Astrocyte of the cerebellum (primary cell): ENCODE measurements around the gene LHPP.

ENCODE experiments used
- DNase-seq: peaks from one replicate; pipeline ENCODE4 v3.0.0-alpha.2; 2011; ENCODE audit warnings: low read depth
- H3K4me3 ChIP-seq: 2 replicates; pipeline ENCODE4 v1.5.1; 2011; ENCODE audit warnings: mild to moderate bottlenecking, low read depth, low read length, moderate library complexity
- in situ Hi-C: cut with HindIII; loops from 2 replicates; pipeline ENCODE4 v1.10.0; 2017; ENCODE audit warnings: low sequenced_read_pairs
- TF ChIP-seq, protein P1 (sequence below): IDR thresholded peaks from 2 replicates; pipeline ENCODE4 v1.5.1; 2012; ENCODE audit warnings: low read length, low read depth, moderate library complexity, mild to moderate bottlenecking; ENCODE audit errors: missing control alignments

LHPP gene

DNA sequence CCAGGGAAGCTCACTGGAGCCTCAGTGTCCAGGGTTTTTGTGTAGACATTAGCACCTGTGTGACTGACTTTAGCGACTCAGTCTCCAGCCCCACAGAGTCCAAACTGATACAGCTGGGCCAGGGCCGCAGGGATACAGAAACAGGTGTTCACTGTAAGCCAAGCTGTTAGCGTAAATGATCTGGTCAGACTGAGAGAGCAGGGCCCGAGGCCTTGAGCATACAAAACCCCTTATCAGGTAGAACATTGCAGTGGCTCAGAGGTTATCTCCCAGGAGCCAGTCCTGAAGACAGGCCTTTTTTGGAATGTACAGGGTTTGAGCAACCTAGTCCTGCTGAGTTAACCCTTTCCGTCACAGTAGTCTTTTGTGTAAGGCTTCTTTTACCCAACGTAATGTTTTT lies 25.0 kb downstream of the LHPP start:
- TF ChIP-seq, protein P1, sequence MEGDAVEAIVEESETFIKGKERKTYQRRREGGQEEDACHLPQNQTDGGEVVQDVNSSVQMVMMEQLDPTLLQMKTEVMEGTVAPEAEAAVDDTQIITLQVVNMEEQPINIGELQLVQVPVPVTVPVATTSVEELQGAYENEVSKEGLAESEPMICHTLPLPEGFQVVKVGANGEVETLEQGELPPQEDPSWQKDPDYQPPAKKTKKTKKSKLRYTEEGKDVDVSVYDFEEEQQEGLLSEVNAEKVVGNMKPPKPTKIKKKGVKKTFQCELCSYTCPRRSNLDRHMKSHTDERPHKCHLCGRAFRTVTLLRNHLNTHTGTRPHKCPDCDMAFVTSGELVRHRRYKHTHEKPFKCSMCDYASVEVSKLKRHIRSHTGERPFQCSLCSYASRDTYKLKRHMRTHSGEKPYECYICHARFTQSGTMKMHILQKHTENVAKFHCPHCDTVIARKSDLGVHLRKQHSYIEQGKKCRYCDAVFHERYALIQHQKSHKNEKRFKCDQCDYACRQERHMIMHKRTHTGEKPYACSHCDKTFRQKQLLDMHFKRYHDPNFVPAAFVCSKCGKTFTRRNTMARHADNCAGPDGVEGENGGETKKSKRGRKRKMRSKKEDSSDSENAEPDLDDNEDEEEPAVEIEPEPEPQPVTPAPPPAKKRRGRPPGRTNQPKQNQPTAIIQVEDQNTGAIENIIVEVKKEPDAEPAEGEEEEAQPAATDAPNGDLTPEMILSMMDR: no peak
- in situ Hi-C loops: no loop called here
- H3K4me3 ChIP-seq: no peak overlapping the region
- no peak for DNase-seq

DNA sequence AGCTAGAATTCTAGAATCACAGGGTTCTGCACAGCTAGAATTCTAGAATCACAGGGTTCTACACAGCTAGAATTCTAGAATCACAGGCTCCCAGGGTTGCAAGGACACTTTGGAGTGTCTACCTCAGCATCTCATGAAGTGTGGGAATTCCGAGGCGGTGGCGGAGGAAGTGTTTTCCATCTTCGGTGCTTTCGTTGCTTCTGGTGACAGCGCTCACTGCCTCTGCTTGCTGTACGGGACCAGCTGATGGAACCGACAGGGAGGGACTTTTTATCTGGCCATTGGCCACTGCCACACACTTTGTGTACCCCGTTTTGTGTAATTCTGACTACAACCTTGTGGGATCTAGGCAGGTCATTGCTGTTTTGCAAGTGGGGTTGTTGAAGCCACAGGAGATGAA lies 29.5 kb downstream of the LHPP start:
- no peak overlapping the region for H3K4me3 ChIP-seq
- DNase-seq: no peak
- TF ChIP-seq, protein P1: no peak
- in situ Hi-C loops: no loop called here

DNA sequence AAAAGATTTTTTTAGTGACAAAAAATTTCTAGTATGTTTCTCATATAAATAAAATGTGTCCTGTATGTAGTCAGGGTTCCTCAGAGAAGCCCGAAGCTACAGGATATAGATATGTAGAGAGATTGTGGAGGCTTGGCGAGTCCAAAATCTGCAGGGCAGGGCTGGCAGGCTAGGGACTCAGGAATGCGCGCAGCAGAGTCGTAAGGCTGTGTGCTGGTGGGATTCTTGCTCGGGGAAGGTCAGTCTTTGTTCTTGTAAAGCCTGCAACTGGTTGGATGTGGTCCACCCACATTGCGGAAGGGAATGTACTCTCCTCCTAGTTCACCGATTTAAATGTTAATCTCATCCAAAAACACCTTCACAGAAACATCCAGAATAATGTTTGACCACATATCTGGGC lies 30.6 kb downstream of the LHPP start:
- no peak overlapping the region for H3K4me3 ChIP-seq
- in situ Hi-C loops: no loop called here
- no peak for DNase-seq
- TF ChIP-seq, protein P1: no peak

DNA sequence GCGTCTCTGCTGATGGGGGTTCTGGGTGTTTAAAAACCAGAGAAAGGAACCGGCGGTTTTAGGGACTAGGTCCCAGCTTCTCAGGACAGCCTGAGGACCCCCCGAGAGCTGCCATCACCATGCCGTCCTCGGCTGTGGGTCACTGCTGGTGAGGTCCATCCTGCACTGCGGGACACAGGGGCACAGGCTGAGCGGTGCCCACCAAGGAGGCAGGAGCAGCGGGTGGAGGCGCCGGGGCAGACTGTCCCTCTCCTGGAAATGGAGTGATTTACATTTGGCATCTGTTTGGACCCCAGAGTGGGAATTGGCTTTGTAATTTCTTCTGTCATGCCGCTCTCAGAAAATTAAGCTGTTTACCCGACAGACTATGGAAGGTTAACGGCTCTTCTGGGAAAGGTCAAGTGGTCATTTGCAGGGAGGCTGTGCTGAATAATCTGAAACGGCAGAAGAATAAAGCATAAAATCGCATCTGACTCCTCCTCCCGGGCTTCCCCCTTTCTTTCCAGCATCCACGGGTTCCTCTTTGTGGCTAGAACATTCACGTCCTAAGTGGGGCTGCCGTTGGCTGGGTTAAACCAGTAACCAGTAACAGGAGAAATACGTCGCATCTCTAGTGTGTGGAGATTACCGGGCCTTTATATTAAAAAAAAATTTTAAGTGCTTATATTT lies 31.7 kb downstream of the LHPP start:
- TF ChIP-seq, protein P1: no peak
- no peak for DNase-seq
- in situ Hi-C loops: no loop called here
- H3K4me3 ChIP-seq: no peak overlapping the region

DNA sequence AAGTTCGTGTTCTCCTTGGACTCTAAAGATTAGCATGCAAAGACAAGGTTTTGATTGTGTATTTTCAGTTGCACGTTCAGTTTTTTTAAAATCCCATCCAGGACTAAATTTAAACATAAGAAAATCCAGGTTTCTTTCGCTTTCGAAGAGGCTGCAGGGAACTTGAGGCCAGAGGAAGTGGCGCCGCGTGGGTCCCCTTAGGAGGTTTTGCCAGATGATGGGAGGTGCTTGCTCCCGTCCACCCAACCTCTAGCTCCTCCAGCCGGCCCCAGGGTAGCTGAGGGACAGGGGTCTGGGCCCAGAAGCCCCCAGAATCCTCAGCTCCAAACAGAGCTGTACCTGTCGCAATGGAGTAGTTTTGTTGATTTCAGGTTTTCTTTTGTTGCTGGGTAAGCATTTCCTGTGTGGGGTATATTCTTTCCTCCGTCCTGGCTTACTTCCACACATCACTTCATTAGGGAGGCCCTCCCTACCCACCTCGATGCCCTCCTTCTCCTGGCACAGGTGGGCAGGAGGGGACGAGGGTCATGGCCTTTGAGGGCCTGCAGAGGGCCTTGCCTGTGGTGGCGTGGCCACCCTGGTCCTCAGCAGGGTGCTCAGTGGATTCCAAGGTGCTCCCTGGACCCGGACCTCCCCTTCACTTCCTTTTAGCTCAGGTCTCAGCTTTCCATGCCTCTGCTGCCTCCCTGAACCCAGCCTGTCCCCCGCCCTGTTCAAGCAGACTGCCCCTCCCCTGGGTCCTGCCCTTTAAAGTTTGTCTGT lies 32.6 kb downstream of the LHPP start:
- TF ChIP-seq, protein P1: no peak
- no peak for DNase-seq
- in situ Hi-C loops: no loop called here
- no peak overlapping the region for H3K4me3 ChIP-seq

DNA sequence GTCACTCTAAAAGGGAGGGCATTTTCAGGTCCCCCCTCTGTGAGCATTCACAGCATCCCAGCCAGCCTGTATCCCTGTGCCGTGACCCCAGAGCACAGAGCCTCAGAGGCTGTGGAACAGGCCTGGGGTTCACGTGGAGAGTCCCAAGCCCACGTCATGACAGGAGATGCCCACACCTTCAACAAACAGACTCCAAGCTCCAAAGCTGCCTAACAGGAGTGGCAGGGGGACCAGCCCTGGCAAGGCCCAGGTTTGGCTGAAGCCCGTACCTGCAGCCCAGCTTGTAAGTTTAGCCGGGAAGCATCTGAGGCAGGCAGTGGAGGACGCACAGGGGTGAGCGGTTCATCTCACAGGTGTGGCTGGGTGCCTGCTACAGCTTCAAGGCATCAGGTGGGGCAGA lies 33.5 kb downstream of the LHPP start:
- H3K4me3 ChIP-seq: no peak overlapping the region
- in situ Hi-C loops: no loop called here
- no peak for DNase-seq
- TF ChIP-seq, protein P1: no peak
